Mucosa of stomach (tissue), 1 donor: ENCODE measurements around the gene FTCDNL1.

ENCODE experiments used
- H3K27me3 ChIP-seq: one replicate; pipeline ENCODE4 v1.7.0; 2013; ENCODE audit warnings: mild to moderate bottlenecking, low read length; ENCODE audit not compliant: control insufficient read depth, insufficient read depth
- H3K36me3 ChIP-seq: one replicate; pipeline ENCODE4 v1.7.0; 2013; ENCODE audit warnings: low read length; ENCODE audit not compliant: control insufficient read depth, insufficient read depth
- H3K4me1 ChIP-seq: one replicate; pipeline ENCODE4 v1.7.0; 2013; ENCODE audit warnings: mild to moderate bottlenecking, low read length; ENCODE audit not compliant: control insufficient read depth, insufficient read depth
- H3K4me3 ChIP-seq: one replicate; pipeline ENCODE4 v1.7.0; 2013; ENCODE audit warnings: low read length
- H3K9ac ChIP-seq: one replicate; pipeline ENCODE4 v1.7.0; 2013; ENCODE audit warnings: mild to moderate bottlenecking, low read length, moderate library complexity
- H3K9me3 ChIP-seq: one replicate; pipeline ENCODE4 v1.7.0; 2013; ENCODE audit warnings: mild to moderate bottlenecking, low read length, moderate library complexity; ENCODE audit not compliant: control insufficient read depth
- donor health status: Pancreatic carcinoma.

The FTCDNL1 gene

GRCh38 chr2:199772035-199772976 is 78.7 kb downstream of the FTCDNL1 start:
- no peaks in the 10 kb centered on the region for H3K27me3 ChIP-seq
- H3K9me3 ChIP-seq: no peaks in the 10 kb centered on the region
- H3K9ac ChIP-seq: no peak overlapping the region
- no peaks in the 10 kb centered on the region for H3K4me1 ChIP-seq
- no peak overlapping the region for H3K4me3 ChIP-seq
- H3K36me3 ChIP-seq: no peaks in the 10 kb centered on the region

DNA sequence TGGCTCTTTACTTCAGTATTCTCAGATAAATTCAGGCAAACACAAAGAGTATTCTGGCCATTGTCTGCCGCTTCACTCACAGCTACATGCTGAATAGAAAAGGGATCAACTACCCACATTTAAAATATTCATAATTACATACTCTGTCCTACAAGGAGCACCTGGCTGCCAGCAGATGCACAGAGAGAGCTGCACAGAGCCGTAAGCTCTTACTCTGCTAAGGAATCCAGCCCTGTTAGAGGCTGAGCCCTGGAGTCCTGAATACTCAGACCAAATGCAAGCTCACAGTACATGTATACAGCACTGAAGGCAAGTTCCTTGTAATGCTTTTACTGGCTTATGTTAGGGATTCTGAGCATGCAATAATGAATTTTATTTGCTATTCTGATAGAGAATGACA is 80.3 kb downstream of the FTCDNL1 start:
- Histone ChIP-seq H3K4me3 (no peak overlapping the region), H3K36me3 (no peaks in the 10 kb centered on the region), H3K4me1 (no peaks in the 10 kb centered on the region), H3K27me3 (no peaks in the 10 kb centered on the region), H3K9me3 (no peaks in the 10 kb centered on the region), H3K9ac (no peak overlapping the region)

DNA sequence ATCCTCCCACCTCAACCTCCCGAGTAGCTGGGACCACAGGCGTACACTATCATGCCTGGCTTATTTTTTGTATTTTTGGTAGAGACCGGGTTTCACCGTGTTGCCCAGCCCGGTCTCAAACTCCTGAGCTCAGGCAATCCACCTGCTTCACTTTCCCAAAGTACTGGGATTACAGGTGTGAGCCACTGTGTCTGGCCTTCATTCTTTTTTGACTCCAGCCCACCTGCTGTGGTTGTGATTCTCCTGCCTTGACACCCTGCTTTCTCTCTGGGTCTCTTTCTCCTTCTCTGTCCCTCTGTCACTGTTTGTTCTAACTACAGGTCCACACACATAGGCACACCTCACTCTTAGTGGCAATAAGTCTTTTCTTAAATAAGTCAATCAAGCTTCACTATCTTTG is 85.3 kb downstream of the FTCDNL1 start:
- Histone ChIP-seq H3K36me3 (no peaks in the 10 kb centered on the region), H3K4me3 (no peak overlapping the region), H3K4me1 (no peaks in the 10 kb centered on the region)

DNA sequence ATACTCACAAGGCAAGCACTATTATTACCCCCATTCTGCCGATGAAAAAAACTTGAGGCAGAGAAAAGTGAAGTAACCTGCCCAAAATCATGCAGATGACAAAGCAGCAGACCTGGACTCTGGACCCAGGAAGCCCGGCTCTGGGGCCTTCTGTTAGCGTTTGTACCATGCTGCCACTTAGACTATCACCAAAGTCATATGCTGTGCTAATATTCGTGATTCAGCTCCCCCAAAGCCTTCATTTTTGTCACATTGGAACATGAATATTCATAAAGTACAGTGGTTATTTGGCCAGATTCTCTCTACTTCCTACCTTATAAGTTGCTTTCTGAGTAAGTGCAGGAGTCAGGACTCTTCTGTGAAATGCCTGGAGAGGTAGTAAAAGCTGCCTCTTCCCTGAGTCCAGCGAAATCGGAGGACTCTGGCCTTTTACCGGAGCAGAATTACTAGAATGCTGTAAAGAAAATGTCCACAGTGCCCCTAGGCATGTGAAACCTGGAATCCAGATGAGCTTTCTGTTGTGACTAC is 86.7 kb downstream of the FTCDNL1 start:
- no peak overlapping the region for H3K9ac ChIP-seq
- H3K36me3 ChIP-seq: no peaks in the 10 kb centered on the region
- H3K27me3 ChIP-seq: no peaks in the 10 kb centered on the region
- H3K4me3 ChIP-seq: no peak overlapping the region
- no peaks in the 10 kb centered on the region for H3K4me1 ChIP-seq
- H3K9me3 ChIP-seq: no peaks in the 10 kb centered on the region

More for the DNA sequence above, 85.3 kb downstream of the FTCDNL1 start:
- Histone ChIP-seq H3K9ac (no peak overlapping the region), H3K27me3 (no peaks in the 10 kb centered on the region), H3K9me3 (no peaks in the 10 kb centered on the region)

DNA sequence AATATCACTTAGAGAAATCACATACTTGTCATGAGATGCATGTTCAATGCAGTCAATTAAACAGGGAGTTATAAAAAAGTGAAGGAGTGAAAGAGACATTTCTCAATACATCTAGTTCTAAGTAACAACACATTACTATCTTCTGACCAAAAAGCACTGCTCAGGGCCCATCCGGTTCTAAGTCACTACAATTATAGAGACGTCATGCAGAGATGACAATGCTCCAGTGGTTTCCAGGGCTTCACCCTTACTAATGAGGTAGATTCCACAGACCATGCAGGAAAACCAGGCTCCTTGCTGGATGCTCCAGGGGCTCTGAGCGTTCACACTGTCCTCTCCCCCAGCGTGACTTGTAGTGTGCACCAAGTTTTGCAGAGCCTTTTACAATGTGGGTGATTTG is 88.0 kb downstream of the FTCDNL1 start:
- Histone ChIP-seq H3K36me3 (no peaks in the 10 kb centered on the region), H3K9ac (no peak overlapping the region)

GRCh38 chr2:199760574-199760973 is 90.4 kb downstream of the FTCDNL1 start:
- H3K9me3 ChIP-seq: no peaks in the 10 kb centered on the region
- H3K4me3 ChIP-seq: no peak overlapping the region
- H3K36me3 ChIP-seq: no peaks in the 10 kb centered on the region
- no peaks in the 10 kb centered on the region for H3K4me1 ChIP-seq
- H3K9ac ChIP-seq: no peak overlapping the region
- H3K27me3 ChIP-seq: no peaks in the 10 kb centered on the region

More for the DNA sequence above, 88.0 kb downstream of the FTCDNL1 start:
- Histone ChIP-seq H3K9me3 (no peaks in the 10 kb centered on the region), H3K4me1 (no peaks in the 10 kb centered on the region), H3K4me3 (no peak overlapping the region), H3K27me3 (no peaks in the 10 kb centered on the region)

DNA sequence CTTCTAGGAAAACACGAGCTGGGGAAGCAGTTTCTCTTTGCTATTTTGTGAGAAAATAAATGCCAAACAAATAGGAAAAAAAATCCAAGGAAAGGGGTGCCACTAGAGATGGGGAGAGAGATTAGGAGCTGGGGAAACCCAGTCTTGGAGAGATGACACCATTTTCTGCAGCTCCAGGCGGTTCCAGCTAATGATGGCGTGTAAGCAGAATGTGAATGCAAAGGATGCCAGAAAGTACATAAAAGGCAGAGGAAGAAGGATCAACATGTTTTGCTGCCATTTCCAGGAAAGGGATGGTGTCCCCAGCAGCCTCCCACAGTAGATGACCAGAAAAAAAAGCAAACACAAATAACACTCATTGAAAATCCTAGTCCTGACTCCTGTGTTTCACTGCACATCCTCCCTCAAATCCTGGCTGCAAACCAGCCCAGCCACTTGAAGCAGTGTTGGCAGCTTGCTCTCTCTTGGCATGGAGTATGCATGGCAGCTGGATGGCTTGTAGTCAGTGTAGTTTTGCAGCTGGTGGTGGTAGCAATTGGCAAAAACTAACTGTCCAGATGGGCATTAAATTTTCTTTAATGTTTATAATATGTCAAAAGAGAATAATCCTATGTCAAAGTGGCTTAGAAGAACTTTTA is 93.6 kb downstream of the FTCDNL1 start:
- Histone ChIP-seq H3K4me1 (no peaks in the 10 kb centered on the region), H3K36me3 (no peaks in the 10 kb centered on the region), H3K9me3 (no peaks in the 10 kb centered on the region), H3K4me3 (no peak overlapping the region), H3K27me3 (no peaks in the 10 kb centered on the region), H3K9ac (no peak overlapping the region)

- Histone ChIP-seq H3K27me3 (no peaks in the 10 kb centered on the region), H3K4me1 (no peaks in the 10 kb centered on the region), H3K9ac (no peak overlapping the region), H3K36me3 (no peaks in the 10 kb centered on the region), H3K4me3 (no peak overlapping the region), H3K9me3 (no peaks in the 10 kb centered on the region)
These were observed 94.2 kb downstream of the FTCDNL1 start for GRCh38 chr2:199756743-199757142.

- Histone ChIP-seq H3K9me3 (no peaks in the 10 kb centered on the region), H3K27me3 (no peaks in the 10 kb centered on the region), H3K36me3 (no peaks in the 10 kb centered on the region), H3K4me1 (no peaks in the 10 kb centered on the region), H3K4me3 (no peak overlapping the region), H3K9ac (no peak overlapping the region)
These were observed 94.8 kb downstream of the FTCDNL1 start for GRCh38 chr2:199756211-199756610.

GRCh38 chr2:199754766-199755165 is 96.2 kb downstream of the FTCDNL1 start:
- H3K9ac ChIP-seq: no peak overlapping the region
- no peaks in the 10 kb centered on the region for H3K27me3 ChIP-seq
- no peaks in the 10 kb centered on the region for H3K36me3 ChIP-seq
- H3K4me3 ChIP-seq: no peak overlapping the region
- H3K4me1 ChIP-seq: no peaks in the 10 kb centered on the region
- no peaks in the 10 kb centered on the region for H3K9me3 ChIP-seq

DNA sequence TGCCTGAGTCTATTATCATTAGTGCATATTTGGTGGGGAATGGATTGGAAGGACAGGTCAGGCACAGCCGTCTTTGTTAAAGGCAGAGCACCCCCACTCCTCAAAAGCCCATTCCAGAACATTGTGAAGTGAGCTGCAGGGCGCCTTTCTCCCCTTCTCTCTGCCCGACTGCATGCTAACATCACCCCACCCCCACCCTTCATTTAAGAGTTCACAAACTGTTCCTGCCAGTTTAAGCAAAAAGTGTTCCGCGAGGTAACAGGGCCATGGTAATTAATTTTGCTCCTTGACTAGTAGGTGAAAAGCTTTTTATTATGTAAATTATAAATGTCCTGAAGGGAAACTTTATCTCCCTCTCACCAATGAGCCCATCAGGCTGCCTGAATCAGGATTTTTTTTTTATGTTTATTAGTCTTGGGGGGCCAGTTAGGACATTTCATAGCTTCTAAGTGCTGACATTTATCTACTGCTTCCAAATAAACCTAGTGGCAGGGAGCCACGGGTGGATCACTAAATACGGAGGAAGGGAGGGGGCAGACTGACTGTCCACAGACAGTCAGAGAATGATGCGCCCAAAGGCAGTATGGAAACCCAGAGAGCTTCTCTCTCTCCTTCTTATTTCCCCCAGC is 99.4 kb downstream of the FTCDNL1 start:
- Histone ChIP-seq H3K9me3 (no peaks in the 10 kb centered on the region), H3K9ac (no peak overlapping the region), H3K4me3 (no peak overlapping the region), H3K36me3 (no peaks in the 10 kb centered on the region), H3K4me1 (no peaks in the 10 kb centered on the region), H3K27me3 (no peaks in the 10 kb centered on the region)

DNA sequence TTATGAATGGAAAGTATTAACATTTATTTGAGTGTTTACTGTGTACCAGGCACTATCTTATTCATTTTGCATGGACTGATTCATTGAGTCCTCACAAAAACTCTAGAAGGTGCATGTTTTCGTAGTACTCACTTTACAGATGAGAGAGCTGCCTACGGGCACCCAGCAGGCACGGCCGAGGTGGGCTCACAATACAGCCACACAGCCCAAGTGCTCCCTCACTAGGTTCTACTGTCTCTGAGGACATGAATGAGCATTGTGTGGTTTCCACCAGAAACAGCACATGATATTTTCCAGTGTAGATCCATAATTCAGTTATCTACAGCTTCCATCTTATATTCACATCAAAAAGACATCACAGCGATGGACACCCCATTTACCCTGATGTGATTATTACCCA is 101.4 kb downstream of the FTCDNL1 start:
- no peaks in the 10 kb centered on the region for H3K36me3 ChIP-seq
- H3K27me3 ChIP-seq: no peaks in the 10 kb centered on the region
- no peaks in the 10 kb centered on the region for H3K9me3 ChIP-seq
- no peaks in the 10 kb centered on the region for H3K4me1 ChIP-seq
- no peak overlapping the region for H3K9ac ChIP-seq
- H3K4me3 ChIP-seq: no peak overlapping the region
